ENCODE measurements around the gene RBM18. TPM values are rescaled to one million over a fixed set of nuclear protein-coding genes. Genes with fewer than 3 reads are reported as not detected.
A peak's percentile ranks its signal among the peaks of the same experiment; 100 is the strongest.

Gene RBM18
- total RNA-seq, 4 donors from 2014 or later = 12.1 to 15.2 (median 13.7) TPM

DNA sequence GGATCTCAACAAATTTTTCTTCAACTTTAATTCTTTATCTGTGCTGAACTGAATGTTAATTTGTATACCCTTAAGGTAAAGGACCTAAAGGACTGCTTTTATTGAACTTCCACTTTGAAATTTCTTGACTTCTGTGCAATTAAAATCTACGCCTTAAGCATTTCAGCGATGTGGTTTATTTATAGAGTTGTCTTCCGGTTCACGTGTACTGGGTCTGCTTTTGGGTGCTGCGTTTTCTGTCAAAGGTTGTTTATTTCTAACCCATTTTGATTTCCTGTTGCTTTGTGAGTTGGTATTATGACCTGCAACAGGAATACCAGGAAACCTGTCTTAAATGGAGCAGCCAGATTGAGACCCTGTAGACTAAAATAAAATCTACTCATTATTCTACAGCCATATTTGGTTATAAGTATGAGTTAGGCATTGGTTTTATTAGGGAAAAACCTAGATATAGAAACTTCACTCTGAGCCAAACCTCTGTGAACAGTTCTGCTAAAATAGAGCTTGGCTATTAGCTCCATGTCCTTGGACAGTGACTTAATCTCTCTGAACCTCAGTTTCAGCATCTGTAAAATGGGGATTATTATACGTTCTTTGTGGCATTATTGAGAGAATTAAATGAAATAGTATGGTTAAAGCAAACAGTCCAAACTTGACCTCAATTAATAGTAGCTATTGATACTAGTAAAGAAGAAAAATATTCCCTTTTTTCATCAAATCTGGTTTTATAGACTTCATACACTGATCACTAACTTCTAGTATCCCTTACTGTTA, 3.6 kb upstream of the RBM18 start:
- intact Hi-C loops (cut with DNase I) = no loop called here
- no peak for TF ChIP-seq POLR2A (IDR thresholded peaks at IDR 0.05)
- TF ChIP-seq, protein P1, sequence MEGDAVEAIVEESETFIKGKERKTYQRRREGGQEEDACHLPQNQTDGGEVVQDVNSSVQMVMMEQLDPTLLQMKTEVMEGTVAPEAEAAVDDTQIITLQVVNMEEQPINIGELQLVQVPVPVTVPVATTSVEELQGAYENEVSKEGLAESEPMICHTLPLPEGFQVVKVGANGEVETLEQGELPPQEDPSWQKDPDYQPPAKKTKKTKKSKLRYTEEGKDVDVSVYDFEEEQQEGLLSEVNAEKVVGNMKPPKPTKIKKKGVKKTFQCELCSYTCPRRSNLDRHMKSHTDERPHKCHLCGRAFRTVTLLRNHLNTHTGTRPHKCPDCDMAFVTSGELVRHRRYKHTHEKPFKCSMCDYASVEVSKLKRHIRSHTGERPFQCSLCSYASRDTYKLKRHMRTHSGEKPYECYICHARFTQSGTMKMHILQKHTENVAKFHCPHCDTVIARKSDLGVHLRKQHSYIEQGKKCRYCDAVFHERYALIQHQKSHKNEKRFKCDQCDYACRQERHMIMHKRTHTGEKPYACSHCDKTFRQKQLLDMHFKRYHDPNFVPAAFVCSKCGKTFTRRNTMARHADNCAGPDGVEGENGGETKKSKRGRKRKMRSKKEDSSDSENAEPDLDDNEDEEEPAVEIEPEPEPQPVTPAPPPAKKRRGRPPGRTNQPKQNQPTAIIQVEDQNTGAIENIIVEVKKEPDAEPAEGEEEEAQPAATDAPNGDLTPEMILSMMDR (IDR thresholded peaks at IDR 0.05) = no peak
- H3K27ac ChIP-seq = no peak overlapping the region
- H3K4me3 ChIP-seq (replicated peaks in 1 of 3) = no peak overlapping the region
- peaks cover 10 to 16% of the 10 kb centered on the region in 2 donors for H3K4me1 ChIP-seq
- 87 to 89% methylated on average over 6 of the region's 6 CpGs for WGBS, 2 donors
- peaks cover 0 to 2% of the 10 kb centered on the region in 2 donors for H3K36me3 ChIP-seq
- no peaks in the 10 kb centered on the region for H3K9me3 ChIP-seq
- no peak for DNase-seq
- H3K27me3 ChIP-seq = no peaks in the 10 kb centered on the region

DNA sequence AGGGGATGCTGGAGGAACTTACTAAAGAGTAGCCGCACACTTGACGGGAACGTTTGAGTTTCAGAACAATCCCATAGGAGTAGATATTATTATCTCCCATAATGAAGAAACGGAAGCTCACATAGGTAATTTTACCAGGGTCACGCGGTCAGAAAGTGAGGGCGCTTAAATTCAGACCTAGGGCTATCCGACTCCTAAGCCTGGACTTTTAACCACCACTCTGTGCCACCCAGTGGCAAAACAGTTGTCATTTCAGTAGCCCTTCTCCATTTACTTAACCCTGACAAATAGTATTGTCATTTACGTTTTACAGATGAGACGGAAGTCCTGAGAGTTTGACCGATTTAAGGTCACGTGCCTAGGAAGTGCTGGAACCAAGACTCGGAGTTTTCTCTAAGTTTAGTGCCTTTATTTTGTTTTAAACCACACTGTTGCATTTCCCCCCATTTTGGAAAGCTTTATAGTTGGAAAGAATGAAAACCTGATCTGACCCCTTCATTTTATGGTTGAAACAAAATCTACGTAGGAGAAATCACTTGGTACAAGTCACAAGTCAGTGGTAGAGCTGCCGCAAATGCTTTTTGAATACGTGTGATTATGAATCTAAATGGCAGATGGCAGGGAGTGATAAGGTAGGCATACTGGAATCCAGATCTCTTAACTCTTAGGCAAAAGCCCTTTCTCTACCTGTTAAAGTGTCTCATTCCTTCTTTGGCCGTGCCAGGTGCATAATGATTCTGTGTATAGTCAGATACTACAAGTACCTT, 692 bp upstream of the RBM18 start:
- Histone ChIP-seq H3K9me3 (no peaks in the 10 kb centered on the region), H3K27me3 (no peaks in the 10 kb centered on the region), H3K36me3 (peaks cover 2 to 8% of the 10 kb centered on the region in 2 donors), H3K4me3 (replicated peaks in 1 of 3) (peak overlapping the region; percentile 2 to 68 (median 61)), H3K4me1 (peaks cover 21 to 34% of the 10 kb centered on the region in 2 donors), H3K27ac (peak overlapping the region; percentile 56 to 90 (median 83))
- peak in 1 of 2 donors; percentile 8 for DNase-seq
- intact Hi-C loops (cut with DNase I) = no loop called here
- WGBS, 2 donors = 14% methylated on average over 17 of the region's 17 CpGs
- no peak for TF ChIP-seq POLR2A (IDR thresholded peaks at IDR 0.05)
- TF ChIP-seq, protein P1 (IDR thresholded peaks at IDR 0.05) = no peak

DNA sequence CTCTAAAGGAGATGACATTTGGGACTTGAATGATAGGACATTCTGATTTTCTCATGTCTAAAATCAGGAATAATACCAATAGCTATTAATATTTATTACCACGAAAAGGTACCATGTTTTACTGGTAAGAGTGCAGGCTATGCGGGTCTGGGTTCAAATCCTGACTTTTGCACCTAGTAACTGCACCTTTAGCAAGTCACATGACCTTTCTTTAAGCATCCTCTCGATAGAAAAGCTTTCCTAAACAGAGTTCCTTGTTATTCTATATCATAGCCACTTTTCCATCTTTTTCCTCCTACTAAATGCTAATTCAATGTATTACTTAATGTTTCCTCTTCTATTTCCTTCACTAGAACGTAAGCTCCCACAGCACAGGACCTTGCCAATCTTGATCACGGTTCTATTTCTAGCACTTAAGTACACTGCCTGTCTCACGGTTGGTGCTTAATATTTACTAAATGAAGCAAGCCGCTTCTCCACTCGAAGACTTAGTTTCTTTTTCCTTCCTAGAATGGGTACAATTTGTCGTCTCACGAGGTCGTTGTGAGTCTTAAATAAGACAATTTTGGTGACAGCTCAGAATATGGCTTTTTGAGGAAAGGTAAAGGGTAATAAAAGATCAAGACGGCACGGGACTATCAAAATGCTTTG, 816 bp downstream of the RBM18 start:
- Histone ChIP-seq H3K9me3 (no peaks in the 10 kb centered on the region), H3K27ac (peak overlapping the region; percentile 56 to 90 (median 83)), H3K4me1 (peaks cover 21 to 34% of the 10 kb centered on the region in 2 donors), H3K4me3 (replicated peaks in 1 of 3) (peak overlapping the region; percentile 2 to 68 (median 61)), H3K36me3 (peaks cover 8 to 16% of the 10 kb centered on the region in 2 donors), H3K27me3 (no peaks in the 10 kb centered on the region)
- intact Hi-C loops (cut with DNase I) = no loop called here
- TF ChIP-seq POLR2A (IDR thresholded peaks at IDR 0.05) = no peak
- TF ChIP-seq, protein P1 (IDR thresholded peaks at IDR 0.05) = no peak
- 18% methylated on average over 13 of the region's 13 CpGs for WGBS, 2 donors
- no peak for DNase-seq

DNA sequence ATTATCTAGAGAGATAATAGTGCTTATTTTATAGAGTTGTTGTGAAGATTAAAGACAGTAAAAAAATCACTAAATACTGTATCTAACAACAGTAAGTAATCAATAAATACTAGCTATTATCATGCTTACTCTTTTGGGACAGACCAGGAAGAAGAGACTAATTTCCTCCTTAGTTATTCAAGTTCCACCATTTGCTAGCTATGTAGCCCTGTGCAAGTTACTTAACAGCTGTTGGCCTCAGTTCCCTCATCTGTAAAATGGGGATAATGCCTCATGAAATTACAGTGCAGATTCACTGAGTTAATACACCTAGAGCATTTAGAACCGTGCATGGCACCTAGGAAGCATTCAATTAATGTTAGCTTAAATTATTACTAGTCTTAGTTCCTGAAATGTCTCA, 2.6 kb downstream of the RBM18 start:
- Histone ChIP-seq H3K4me3 (replicated peaks in 1 of 3) (no peak overlapping the region), H3K36me3 (peaks cover 8 to 21% of the 10 kb centered on the region in 2 donors), H3K4me1 (peaks cover 21 to 34% of the 10 kb centered on the region in 2 donors), H3K9me3 (no peaks in the 10 kb centered on the region), H3K27me3 (no peaks in the 10 kb centered on the region), H3K27ac (no peak overlapping the region)
- intact Hi-C loops (cut with DNase I) = no loop called here
- TF ChIP-seq, protein P1 (IDR thresholded peaks at IDR 0.05) = no peak
- TF ChIP-seq POLR2A (IDR thresholded peaks at IDR 0.05) = no peak
- WGBS, 2 donors = 88 to 97% methylated on average over 1 of the region's 1 CpG
- DNase-seq = no peak
